HG03095 (cell line): Measurements from ENCODE around the gene SLC5A9.
"Not testable (repeated sequence)": the region's sequence is repeated elsewhere in the genome, so short reads cannot be mapped to it uniquely, and the experiment has no call there.

ENCODE experiments used
- ATAC-seq: cut with Tn5 transposase; IDR thresholded peaks from one replicate; pipeline ENCODE4 v1.9.1; 2021; ENCODE audit warnings: moderate library complexity; ENCODE audit not compliant: unreplicated experiment

The SLC5A9 gene

DNA sequence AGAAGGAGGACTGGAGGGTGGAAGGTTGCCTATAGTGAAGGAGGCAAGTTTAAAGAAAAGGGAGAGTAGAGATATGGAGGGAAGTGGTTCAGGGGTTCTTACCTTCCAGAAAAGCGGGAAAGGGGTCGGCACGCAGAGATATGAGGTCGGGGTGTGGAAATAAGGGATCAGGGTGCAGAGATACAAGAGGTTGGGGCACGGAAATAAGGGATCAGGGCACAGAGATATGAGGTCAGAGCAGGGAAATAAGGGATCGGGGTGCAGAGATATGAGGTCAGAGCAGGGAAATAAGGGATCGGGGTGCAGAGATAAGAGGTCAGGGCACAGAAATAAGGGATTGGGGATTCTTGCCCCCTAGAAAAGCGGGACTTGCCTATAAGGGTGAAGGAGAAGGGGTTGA lies 9.1 kb upstream of the SLC5A9 start:
- not testable (repeated sequence) for ATAC-seq

DNA sequence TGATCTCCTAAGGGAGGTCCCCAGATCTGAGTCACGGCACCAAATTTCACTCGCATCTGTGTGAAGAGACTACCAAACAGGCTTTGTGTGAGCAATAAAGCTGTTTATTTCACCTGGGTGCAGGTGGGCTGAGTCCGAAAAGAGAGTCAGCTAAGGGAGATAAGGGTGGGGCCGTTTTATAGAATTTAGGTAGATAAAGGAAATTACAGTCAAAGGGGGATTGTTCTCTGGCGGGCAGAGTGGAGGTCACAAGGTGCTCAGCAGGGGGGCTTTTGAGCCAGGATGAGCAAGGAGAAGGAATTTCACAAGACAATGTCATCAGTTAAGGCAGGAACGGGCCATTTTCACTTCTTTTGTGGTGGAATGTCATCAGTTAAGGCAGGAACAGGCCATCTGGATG lies 8.2 kb upstream of the SLC5A9 start:
- ATAC-seq: not testable (repeated sequence)

GRCh38 chr1:48214820-48215219 lies 7.7 kb upstream of the SLC5A9 start:
- ATAC-seq: no peak

- ATAC-seq: no peak
Observed at GRCh38 chr1:48215222-48215621, 7.3 kb upstream of the SLC5A9 start.

DNA sequence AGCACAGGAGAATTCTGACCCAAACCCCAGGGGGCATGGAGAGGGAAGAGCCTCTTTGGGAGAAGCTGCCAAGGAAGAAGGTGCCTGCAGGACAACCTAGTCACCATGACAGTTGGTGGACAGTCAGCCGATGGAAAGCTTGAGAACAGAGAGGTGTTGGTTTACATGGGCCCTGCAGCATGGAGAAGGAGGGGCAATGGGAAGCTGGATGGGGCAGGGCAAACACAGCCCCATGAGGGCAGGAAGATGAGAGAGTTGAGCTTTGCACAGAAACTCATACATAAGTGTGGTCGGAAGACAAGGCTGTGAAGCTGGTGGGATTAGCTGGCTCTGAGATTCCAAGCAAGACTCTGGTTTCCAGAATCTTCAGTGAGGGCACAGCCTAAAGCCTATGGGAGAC lies 6.6 kb upstream of the SLC5A9 start:
- ATAC-seq: no peak

DNA sequence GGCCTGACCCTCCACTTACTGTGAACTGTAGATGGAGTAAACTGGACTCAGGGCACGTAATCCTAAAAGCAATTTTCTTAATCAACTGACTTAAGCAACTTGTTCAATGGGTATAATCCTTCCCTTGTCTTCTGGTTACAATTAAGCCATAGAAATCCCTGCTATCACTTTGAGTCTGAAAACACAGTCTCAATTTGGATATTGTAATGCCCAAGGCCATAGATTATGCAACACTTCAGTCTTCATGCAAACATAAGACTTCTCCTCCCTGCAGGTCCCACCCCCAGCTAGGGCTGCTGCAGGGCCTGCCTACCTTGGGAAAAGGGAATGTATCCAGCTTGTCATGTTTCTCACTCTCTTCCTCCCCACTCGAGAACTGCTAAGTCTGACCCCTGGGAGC lies 6.2 kb upstream of the SLC5A9 start:
- ATAC-seq: no peak

- ATAC-seq: no peak
Observed at GRCh38 chr1:48216941-48217340, 5.6 kb upstream of the SLC5A9 start.

GRCh38 chr1:48217856-48218255 lies 4.7 kb upstream of the SLC5A9 start:
- ATAC-seq: no peak

DNA sequence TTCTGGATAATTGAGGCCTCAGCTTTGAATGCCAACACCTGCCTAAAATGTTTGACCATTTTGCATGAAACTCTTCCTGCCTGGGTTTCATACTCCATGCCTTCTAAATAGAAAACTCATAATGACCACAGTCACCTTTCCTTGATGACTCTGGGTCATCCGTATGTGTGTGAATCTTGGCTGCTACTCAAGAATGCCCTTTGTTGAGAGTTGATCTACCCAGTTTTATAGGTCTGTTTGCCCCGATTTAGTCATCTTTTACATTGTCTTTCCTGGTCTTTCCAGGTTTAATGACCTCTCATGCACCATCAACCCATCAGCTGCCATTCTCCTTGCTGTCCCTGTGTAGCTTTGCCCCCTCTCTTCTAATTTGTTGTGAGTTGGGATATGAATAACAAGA lies 2.7 kb upstream of the SLC5A9 start:
- ATAC-seq: no peak

- ATAC-seq: no peak
Observed at GRCh38 chr1:48221122-48221521, 1.4 kb upstream of the SLC5A9 start.

DNA sequence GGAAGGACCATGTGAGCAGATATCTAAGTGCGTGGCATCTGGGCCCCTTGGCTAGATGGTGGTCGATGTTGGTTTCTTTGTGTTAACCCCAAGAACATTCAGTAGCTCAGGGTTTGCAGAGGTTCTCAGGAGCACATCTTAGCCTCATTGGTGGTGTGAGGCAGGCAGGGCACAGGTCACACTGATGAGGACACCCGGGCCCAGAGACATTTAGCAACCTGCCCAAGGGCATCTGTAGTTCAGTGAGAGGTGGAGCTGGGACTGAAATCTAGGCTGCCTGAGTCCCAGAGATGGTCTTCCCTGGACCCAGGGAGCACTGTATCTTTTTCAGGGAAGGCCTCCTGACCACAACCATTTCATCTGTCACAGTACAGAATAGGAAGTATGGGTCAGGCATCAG lies 859 bp upstream of the SLC5A9 start:
- no peak for ATAC-seq

DNA sequence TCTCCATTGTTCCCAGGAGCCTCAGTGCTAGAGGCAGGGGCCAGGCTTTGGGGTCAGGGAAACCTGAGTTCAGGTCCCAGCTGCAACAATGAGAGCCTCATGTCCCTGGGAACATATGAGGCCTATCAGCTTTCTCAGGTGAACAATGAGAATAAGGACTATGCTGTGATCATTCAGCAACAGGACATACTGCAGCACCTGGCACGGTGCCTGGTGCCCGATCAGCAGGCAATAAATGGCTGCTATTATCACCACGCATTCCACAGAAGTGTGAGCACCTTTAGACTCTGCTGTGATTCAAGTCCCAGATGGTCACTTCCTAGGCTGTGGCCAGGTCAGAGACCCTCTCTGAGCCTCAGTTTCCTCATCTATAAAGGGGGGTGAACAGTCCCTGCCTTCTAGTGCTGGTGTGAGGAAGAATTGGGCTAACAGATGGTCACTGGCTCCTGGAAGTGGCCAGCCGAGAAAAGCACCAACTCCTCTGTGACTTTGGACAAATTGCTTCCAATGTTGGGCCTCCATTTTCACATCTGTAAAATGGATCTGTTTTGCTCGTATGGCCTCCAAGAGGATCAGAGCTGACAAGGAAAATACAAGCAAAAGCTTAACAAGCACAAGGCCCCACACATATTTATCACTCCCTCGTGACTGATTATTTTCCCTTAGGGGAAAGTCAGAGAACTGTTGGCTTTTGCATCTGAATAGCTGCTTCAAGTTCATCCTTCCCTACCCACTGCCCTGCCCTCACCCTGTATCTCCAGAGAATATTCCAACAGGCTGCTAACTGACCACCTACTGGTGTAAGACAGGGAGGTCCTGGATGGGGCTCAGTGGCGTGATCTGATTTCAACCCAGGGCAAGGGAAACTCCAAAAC lies 1.1 kb downstream of the SLC5A9 start:
- ATAC-seq: no peak

- ATAC-seq: no peak
Observed at GRCh38 chr1:48224791-48225190, 2.3 kb downstream of the SLC5A9 start.

DNA sequence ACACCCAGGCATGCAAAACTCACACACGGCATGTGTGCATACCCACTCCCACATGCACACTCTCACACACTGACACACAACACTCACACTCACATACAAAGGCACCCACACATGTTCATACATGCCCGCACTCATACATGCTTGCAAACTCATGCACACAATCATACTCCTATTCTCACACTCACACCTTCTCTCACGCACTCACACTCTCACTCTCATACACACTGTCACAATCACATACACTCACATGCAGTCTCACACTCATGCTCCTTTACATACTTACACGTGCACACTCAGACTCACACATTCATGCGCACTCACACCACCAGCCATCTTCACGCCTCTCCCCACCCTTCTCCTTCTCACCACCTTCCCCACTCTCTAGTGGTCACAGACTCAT lies 3.1 kb downstream of the SLC5A9 start:
- ATAC-seq: no peak

GRCh38 chr1:48227165-48228013 lies 4.9 kb downstream of the SLC5A9 start:
- ATAC-seq: peak; percentile 77

DNA sequence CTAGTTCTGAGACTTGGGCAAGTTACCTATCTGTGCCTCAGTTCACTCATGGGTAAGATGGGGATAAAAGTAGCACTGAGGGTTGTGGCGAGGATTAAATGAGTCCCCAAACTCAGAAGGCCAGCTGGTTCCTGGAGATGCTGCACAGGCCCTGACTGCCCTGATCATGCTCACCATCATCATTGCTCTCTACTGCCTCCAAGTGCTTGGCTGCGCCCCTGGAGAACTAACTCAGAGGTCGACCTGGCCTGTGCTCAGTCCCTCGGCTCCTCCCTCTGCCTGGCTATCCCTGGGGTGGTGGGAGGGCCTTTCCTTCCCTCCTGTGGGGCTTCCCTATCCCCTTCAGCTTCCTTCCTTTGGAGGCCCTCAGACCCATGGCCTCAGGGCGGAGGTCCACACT lies 5.6 kb downstream of the SLC5A9 start:
- ATAC-seq: no peak

- ATAC-seq: no peak
Observed at GRCh38 chr1:48229317-48229716, 6.8 kb downstream of the SLC5A9 start.

DNA sequence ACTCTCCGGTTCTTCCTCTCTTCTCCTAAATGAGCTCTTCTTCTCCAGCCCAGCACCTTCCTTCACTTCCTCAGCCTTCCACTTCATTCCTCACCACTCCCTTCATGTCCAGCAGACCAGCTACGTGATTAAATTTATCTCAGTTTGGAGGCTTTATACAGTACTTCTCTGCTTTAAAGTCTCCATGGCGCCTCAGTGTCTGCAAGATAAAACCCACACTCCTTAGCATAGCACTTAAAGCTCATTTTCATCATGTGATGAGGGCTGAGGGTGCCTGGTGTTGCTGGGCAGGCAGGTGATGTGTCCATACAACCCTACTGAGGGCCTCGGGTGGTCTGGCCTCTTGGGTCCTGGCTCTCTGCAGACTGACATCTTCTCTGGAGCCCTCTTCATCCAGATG lies 7.7 kb downstream of the SLC5A9 start:
- no peak for ATAC-seq

GRCh38 chr1:48232722-48233121 lies 10.2 kb downstream of the SLC5A9 start:
- no peak for ATAC-seq

DNA sequence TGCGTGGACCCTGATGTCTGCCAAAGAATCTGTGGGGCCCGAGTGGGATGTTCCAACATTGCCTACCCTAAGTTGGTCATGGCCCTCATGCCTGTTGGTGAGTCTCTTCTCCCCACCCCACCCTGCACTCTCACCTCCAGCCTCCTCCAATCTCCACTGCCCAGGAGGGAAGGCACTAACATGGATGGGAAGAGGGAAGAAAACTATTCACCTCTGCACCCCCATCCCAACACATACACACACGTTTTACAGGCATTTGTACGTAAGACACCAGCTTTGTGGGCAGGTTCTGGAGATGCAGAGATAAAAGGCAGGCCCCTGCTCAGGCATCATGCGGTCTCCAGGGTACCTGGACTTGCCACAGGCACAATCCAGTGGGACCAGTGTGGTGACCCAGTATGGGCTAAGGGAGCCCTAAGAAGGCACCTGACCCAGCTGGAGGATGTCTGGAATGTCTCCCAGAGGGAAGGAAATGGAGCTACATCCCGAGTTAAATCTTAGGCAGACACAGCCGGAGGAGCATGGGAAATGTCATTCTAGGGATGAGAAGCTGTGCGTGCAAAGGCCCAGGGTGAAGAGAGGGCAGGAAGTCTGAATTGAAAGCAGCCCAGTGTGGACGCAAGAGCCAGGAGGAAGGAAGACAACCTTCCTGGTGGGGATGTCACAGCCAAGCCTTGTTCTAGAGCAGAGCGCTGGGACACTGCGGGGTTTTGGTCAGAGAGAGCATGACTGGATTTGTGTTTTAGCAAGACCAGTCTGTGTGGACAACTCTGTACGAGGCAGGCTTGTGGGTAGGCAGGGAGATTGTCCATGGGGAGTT lies 11.4 kb downstream of the SLC5A9 start:
- no peak for ATAC-seq

DNA sequence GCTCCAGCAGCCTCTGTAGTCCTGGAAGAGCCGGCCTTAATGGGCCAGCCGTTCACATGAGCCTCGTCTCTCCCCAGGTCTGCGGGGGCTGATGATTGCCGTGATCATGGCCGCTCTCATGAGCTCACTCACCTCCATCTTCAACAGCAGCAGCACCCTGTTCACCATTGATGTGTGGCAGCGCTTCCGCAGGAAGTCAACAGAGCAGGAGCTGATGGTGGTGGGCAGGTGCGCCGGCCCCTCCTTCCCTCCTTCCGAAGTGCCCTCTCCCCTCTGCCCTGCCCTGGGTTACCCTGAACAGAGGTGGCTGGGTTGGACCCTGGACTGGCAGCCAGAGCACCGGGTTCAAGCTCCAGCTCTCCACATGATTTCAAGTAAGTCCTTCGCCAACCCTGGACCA lies 13.1 kb downstream of the SLC5A9 start:
- no peak for ATAC-seq
